CD4-positive, alpha-beta T cell (primary cell): Measurements from ENCODE around the gene MOGAT3. TPM values are rescaled to one million over a fixed set of nuclear protein-coding genes. Genes with fewer than 3 reads are reported as not detected.

Experiments used
- ATAC-seq: fragments of 200-7000 bp; cut with Tn5 transposase; one replicate; pipeline ENCODE4 v1.10.0; 2022; ENCODE audit warnings: mild to moderate bottlenecking; ENCODE audit not compliant: poor library complexity
- CTCF ChIA-PET: fragments of 350-600 bp; sonication (Branson Sonifier 250); formaldehyde crosslinking; loops from one replicate; lab custom pipeline; 2021; ENCODE audit warnings: antibody characterized with exemption, inconsistent platforms; lab: Charles Lee
- POLR2A ChIA-PET: fragments of 350-600 bp; sonication (Branson Sonifier 250); formaldehyde crosslinking; loops from one replicate; lab custom pipeline; 2021; ENCODE audit warnings: antibody characterized with exemption, inconsistent platforms; lab: Charles Lee
- DNase-seq, 14 experiments: peaks; one replicate each; pipeline ENCODE4 v3.0.0-alpha.2; 2013 to 2020; ENCODE audit warnings: mixed read lengths in 2 of 14
- H3K27ac ChIP-seq, 2 donors: one replicate each; pipeline versions ENCODE4 v1.5.1 to v1.7.0; 2013; ENCODE audit warnings: low read length in 2 of 2, low read depth in 1 of 2, mild to moderate bottlenecking in 1 of 2
- H3K27me3 ChIP-seq, 2 experiments: 1 replicate in 1 of 2; 2 replicates in 1 of 2; pipeline versions ENCODE4 v1.6.1 to v1.7.0; 2013; ENCODE audit warnings: low read length in 2 of 2, control low read depth in 1 of 2, mild to moderate bottlenecking in 1 of 2, moderate library complexity in 1 of 2; ENCODE audit not compliant: insufficient read depth in 2 of 2, control insufficient read depth in 1 of 2
- H3K36me3 ChIP-seq: one replicate; pipeline ENCODE4 v1.6.1; 2013; ENCODE audit warnings: low read length, control low read depth; ENCODE audit not compliant: insufficient read depth
- H3K4me1 ChIP-seq: one replicate; pipeline ENCODE4 v1.6.1; 2013; ENCODE audit warnings: low read length, control low read depth; ENCODE audit not compliant: insufficient read depth
- H3K4me3 ChIP-seq: one replicate; pipeline ENCODE4 v1.5.1; 2013; ENCODE audit warnings: mild to moderate bottlenecking, low read length, moderate library complexity
- H3K9me3 ChIP-seq, 2 experiments: 1 replicate in 1 of 2; 2 replicates in 1 of 2; pipeline versions ENCODE4 v1.6.1 to v1.7.0; 2013; ENCODE audit warnings: low read length in 2 of 2, mild to moderate bottlenecking in 2 of 2, control low read depth in 1 of 2, moderate library complexity in 1 of 2; ENCODE audit not compliant: control insufficient read depth in 1 of 2, insufficient read depth in 1 of 2
- H3K27ac Mint-ChIP-seq: one replicate; pipeline ENCODE4 v1.8.0; 2020; ENCODE audit warnings: mixed read lengths
- H3K27me3 Mint-ChIP-seq: one replicate; pipeline ENCODE4 v1.8.0; 2021; ENCODE audit warnings: mixed read lengths
- H3K36me3 Mint-ChIP-seq: one replicate; pipeline ENCODE4 v1.8.0; 2021; ENCODE audit warnings: low read depth, mixed read lengths
- H3K4me1 Mint-ChIP-seq: one replicate; pipeline ENCODE4 v1.8.0; 2021; ENCODE audit warnings: low read depth, mixed read lengths
- H3K4me3 Mint-ChIP-seq: one replicate; pipeline ENCODE4 v1.8.0; 2020; ENCODE audit warnings: mild to moderate bottlenecking, mixed read lengths
- H3K9me3 Mint-ChIP-seq: one replicate; pipeline ENCODE4 v1.8.0; 2020; ENCODE audit warnings: mixed read lengths
- intact Hi-C, 2 experiments: fragments of 100-400 bp; cut with DNase I in 1 of 2; cut with micrococcal nuclease in 1 of 2; formaldehyde crosslinking; loops; one replicate each; pipeline versions ENCODE4 v1.15.1 to v1.9.0; 2023 to 2025; cut with DNase I, micrococcal nuclease
- total RNA-seq, 174 experiments: library from RNA in 2 of 174; stranded (reverse) in 2 of 174; gene quantifications; one replicate each; pipeline ENCODE4 v1.2.3 and lab custom pipeline; 2021 to 2026
- TF ChIP-seq, protein P1 (sequence below): fragments of 200-600 bp; IDR thresholded peaks from one replicate; pipeline ENCODE4 v1.8.0; 2022; ENCODE audit warnings: antibody characterized with exemption, mild to moderate bottlenecking

MOGAT3 gene
- total RNA-seq, 2 experiments from 2014 or later = 0.11 TPM; not detected in 1

DNA sequence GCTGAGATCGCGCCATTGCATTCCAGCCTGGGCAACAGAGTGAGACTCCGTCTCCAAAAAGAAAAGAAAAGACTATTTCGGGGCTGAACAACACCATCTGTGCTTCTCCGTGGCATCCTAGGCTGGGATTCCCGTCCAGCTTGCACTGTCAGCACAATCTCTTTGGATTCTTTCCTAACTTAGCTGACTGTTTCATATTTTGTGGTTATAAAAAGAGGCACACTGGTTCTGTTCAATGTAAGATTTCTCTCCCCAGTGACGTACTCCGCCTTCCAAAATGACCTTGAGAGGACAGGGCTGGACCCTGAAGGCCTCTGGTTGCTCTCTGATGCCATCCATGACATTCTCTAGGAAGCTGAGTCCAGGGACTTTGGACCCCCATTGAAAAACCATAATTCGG, 25.9 kb upstream of the MOGAT3 start:
- no peak overlapping the region for H3K27ac Mint-ChIP-seq
- ChIA-PET CTCF (no interaction called here), POLR2A (interaction anchor here (1.3 kb wide), 1 partner anchor 9 kb away, joined by 5 read pairs; the partner anchor contains the start of gene ZNHIT1)
- H3K27me3 Mint-ChIP-seq = no peaks in the 10 kb centered on the region
- peaks cover 5% of the 10 kb centered on the region for H3K4me1 Mint-ChIP-seq
- no peak for DNase-seq
- peaks cover 2% of the 10 kb centered on the region for H3K4me1 ChIP-seq
- intact Hi-C loops = no loop called here
- no peak overlapping the region for H3K4me3 ChIP-seq
- H3K36me3 ChIP-seq = peaks cover 49% of the 10 kb centered on the region
- H3K9me3 Mint-ChIP-seq = no peaks in the 10 kb centered on the region
- no peak overlapping the region for H3K4me3 Mint-ChIP-seq
- no peak overlapping the region for H3K27ac ChIP-seq
- TF ChIP-seq, protein P1, sequence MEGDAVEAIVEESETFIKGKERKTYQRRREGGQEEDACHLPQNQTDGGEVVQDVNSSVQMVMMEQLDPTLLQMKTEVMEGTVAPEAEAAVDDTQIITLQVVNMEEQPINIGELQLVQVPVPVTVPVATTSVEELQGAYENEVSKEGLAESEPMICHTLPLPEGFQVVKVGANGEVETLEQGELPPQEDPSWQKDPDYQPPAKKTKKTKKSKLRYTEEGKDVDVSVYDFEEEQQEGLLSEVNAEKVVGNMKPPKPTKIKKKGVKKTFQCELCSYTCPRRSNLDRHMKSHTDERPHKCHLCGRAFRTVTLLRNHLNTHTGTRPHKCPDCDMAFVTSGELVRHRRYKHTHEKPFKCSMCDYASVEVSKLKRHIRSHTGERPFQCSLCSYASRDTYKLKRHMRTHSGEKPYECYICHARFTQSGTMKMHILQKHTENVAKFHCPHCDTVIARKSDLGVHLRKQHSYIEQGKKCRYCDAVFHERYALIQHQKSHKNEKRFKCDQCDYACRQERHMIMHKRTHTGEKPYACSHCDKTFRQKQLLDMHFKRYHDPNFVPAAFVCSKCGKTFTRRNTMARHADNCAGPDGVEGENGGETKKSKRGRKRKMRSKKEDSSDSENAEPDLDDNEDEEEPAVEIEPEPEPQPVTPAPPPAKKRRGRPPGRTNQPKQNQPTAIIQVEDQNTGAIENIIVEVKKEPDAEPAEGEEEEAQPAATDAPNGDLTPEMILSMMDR = no peak
- no peak for ATAC-seq
- no peaks in the 10 kb centered on the region for H3K9me3 ChIP-seq
- H3K27me3 ChIP-seq = no peaks in the 10 kb centered on the region
- peaks cover 61% of the 10 kb centered on the region for H3K36me3 Mint-ChIP-seq

DNA sequence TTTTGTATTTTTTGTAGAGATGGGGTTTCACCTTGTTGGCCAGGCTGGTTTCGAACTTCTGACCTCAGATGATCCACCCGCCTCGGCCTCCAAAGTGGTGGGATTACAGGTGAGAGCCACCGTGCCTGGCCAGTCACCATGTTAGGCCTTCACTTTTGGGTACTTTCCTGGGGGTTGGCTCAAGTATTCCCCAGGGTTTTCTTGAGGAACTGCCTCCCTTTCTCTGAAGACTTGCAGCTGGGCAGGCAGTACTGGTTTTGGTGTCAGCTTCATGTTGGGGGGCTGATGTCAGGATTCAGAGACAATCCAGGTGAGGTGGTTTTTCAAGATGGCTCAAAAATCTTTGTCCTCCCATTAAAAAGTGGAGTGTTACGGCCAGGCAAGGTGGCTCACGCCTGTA, 24.8 kb upstream of the MOGAT3 start:
- H3K27ac ChIP-seq = no peak overlapping the region
- DNase-seq = no peak
- ChIA-PET POLR2A (interaction anchor here (0.7 kb wide), 1 partner anchor 26 kb away, joined by 4 read pairs; no protein-coding TSS in a partner anchor), CTCF (no interaction called here)
- peaks cover 53% of the 10 kb centered on the region for H3K36me3 ChIP-seq
- Mint-ChIP-seq H3K4me3 (no peak overlapping the region), H3K27ac (no peak overlapping the region), H3K9me3 (no peaks in the 10 kb centered on the region), H3K4me1 (peaks cover 3% of the 10 kb centered on the region), H3K27me3 (no peaks in the 10 kb centered on the region), H3K36me3 (peaks cover 63% of the 10 kb centered on the region)
- peaks cover 6% of the 10 kb centered on the region for H3K4me1 ChIP-seq
- ATAC-seq = no peak
- H3K27me3 ChIP-seq = no peaks in the 10 kb centered on the region
- TF ChIP-seq, protein P1 = no peak
- no peak overlapping the region for H3K4me3 ChIP-seq
- H3K9me3 ChIP-seq = no peaks in the 10 kb centered on the region
- intact Hi-C loops = no loop called here

DNA sequence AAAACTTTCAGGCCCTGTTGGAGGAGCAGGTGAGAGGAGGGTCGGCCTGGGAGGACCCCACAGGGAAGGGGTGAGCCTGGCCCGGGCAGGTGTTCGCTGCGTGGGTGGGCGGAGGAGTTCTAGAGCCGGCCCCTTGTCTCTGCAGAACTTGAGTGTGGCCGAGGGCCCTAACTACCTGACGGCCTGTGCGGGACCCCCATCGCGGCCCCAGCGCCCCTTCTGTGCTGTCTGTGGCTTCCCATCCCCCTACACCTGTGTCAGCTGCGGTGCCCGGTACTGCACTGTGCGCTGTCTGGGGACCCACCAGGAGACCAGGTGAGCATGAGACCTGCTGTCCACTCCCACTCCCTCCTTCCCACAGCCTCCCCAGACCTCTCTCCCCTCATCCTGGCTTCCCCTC, 22.7 kb upstream of the MOGAT3 start:
- POLR2A ChIA-PET = no interaction called here
- TF ChIP-seq, protein P1 = no peak
- CTCF ChIA-PET = no interaction called here

More for the DNA sequence above, 22.7 kb upstream of the MOGAT3 start:
- Mint-ChIP-seq H3K4me1 (peaks cover 20% of the 10 kb centered on the region), H3K4me3 (no peak overlapping the region), H3K36me3 (peaks cover 56% of the 10 kb centered on the region), H3K9me3 (no peaks in the 10 kb centered on the region), H3K27ac (no peak overlapping the region), H3K27me3 (no peaks in the 10 kb centered on the region)
- Histone ChIP-seq H3K4me3 (no peak overlapping the region), H3K9me3 (no peaks in the 10 kb centered on the region), H3K27ac (no peak overlapping the region), H3K27me3 (no peaks in the 10 kb centered on the region), H3K4me1 (peaks cover 23% of the 10 kb centered on the region), H3K36me3 (peaks cover 53% of the 10 kb centered on the region)
- DNase-seq = no peak
- intact Hi-C loops = no loop called here
- no peak for ATAC-seq
